HL-60 (cell line): ENCODE measurements around the gene FOXF1.

Experiments used
- DNase-seq, 2 experiments: peaks; one replicate each; pipeline ENCODE4 v3.0.0-alpha.2; 2010 to 2020; ENCODE audit warnings: low read depth in 1 of 2, low spot score in 1 of 2
- H3K27ac ChIP-seq: fragments of 250-450 bp; sonication (Bioruptor Pico); replicated peaks from 2 replicates; pipeline ENCODE4 v1.5.1; 2020; ENCODE audit warnings: mild to moderate bottlenecking, moderate library complexity
- H3K27me3 ChIP-seq: fragments of 250-450 bp; sonication (Bioruptor Pico); 2 replicates; pipeline ENCODE4 v1.5.1; 2021; ENCODE audit warnings: mild to moderate bottlenecking, moderate library complexity; ENCODE audit not compliant: insufficient read depth, poor library complexity, severe bottlenecking
- H3K4me3 ChIP-seq: replicated peaks from 2 replicates; pipeline ENCODE4 v1.5.1; 2011; ENCODE audit warnings: mild to moderate bottlenecking, control low read depth, low read length; ENCODE audit not compliant: insufficient read depth
- CTCF ChIP-seq: IDR thresholded peaks from one replicate; pipeline ENCODE4 v1.5.1; 2011; ENCODE audit warnings: low read length, control low read depth, inconsistent platforms; ENCODE audit not compliant: insufficient read depth
- GABPA ChIP-seq: IDR thresholded peaks from 2 replicates; pipeline ENCODE4 v1.6.1; 2012; ENCODE audit warnings: low read depth
- POLR2AphosphoS5 ChIP-seq: IDR thresholded peaks from 2 replicates; pipeline ENCODE4 v1.6.1; 2012; ENCODE audit warnings: low read depth
- REST ChIP-seq: IDR thresholded peaks from 2 replicates; pipeline ENCODE4 v1.6.1; 2012; ENCODE audit warnings: low read depth; ENCODE audit not compliant: insufficient replicate concordance
- SPI1 ChIP-seq: IDR thresholded peaks from 2 replicates; pipeline ENCODE4 v1.6.1; 2012; ENCODE audit warnings: low read depth, mild to moderate bottlenecking, borderline replicate concordance

Gene FOXF1

GRCh38 chr16:86533767-86534351 lies 23.5 kb downstream of the FOXF1 start:
- Histone ChIP-seq H3K27ac (no peak overlapping the region), H3K27me3 (no peaks in the 10 kb centered on the region), H3K4me3 (no peak overlapping the region)
- no peak for DNase-seq
- TF ChIP-seq POLR2AphosphoS5 (no peak), REST (no peak), CTCF (no peak), SPI1 (no peak), GABPA (no peak)

GRCh38 chr16:86534779-86535615 lies 24.7 kb downstream of the FOXF1 start:
- TF ChIP-seq POLR2AphosphoS5 (no peak), GABPA (no peak), REST (no peak), SPI1 (no peak), CTCF (no peak)
- Histone ChIP-seq H3K27ac (no peak overlapping the region), H3K4me3 (no peak overlapping the region), H3K27me3 (no peaks in the 10 kb centered on the region)
- no peak for DNase-seq

- H3K27ac ChIP-seq: no peak overlapping the region
- no peak for DNase-seq
- no peaks in the 10 kb centered on the region for H3K27me3 ChIP-seq
- TF ChIP-seq SPI1 (no peak), REST (no peak), CTCF (no peak), GABPA (no peak), POLR2AphosphoS5 (no peak)
- H3K4me3 ChIP-seq: no peak overlapping the region
Observed at GRCh38 chr16:86536621-86537020, 26.3 kb downstream of the FOXF1 start.
